ENCODE results near the gene RIC8A.
"Not testable (repeated sequence)": the region's sequence is repeated elsewhere in the genome, so short reads cannot be mapped to it uniquely, and the experiment has no call there.

The RIC8A gene
- 133 to 139 reads per million in 2 donors for total RNA-seq

DNA sequence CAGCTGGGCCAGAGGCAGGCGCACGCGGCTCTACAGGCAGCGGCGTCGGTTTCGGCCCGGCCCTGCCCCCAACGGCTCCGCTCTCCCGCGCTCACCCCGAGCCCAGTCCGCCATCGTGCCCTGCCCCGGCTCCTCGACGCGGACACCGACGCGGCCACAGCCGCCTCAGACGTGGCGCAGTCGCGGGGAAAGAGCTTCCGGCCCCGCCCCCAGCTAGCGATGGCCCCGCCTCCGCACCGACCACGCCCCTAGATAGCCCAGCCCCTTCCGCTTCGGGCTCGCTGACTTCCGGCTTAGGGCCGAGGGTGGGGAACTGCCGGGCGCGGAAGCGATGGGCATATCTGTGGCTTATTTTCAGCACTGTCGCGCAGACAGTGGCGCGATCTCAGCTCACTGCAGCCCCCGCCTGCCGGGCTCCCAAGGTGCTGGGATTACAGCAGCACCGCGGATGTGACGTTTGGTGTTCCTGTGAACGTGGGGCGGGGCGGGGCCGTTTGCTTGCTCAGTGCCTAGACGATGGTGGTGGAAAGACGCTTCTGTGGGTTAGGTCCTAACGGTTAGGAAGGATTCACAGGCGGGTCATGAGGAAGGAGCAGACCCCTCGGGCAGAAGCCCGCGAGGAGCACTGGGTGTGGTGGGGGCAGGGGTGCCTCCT, at the start of gene RIC8A, which contains the start of gene BET1L:
RIC8A (plus strand) TSS at position 501 of the 655 bp plus-strand sequence. CDS start 1,147 bp downstream, outside the sequence.
BET1L (minus strand) TSS at position 192 of the 655 bp plus-strand sequence; CDS start at position 114, 78 bp downstream.
- peak; percentile 94 for DNase-seq

- DNase-seq, result not testable (repeated sequence)
Measured at GRCh38 chr11:180242-180641, 27.3 kb upstream of the RIC8A start.

DNA sequence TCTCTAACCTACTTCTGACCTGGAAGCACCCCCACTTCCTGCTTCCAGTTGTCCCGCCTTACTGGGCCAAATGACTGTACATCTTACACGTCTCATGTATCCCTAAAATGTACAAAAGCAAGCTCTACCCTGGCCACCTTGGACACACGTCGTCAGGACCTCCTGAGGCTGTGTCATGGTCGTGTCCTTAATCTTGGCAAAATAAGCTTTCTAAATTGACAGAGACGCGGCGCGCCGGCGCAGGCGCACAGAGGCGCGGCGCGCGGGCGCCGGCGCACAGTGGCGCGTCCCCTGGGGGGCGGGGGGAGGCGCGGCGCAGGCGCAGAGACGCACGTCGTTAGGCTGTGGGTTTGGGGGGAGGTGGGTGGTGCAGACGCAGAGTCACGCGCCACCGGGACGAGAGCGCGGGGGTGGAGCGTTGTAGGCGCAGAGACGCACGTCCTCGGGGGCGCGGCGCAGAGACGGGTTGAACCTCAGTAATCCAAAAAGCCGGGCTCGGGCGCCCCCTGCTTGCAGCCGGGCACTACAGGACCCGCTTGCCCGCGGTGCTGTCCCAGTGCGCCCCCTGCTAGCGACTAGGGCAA, 18.2 kb upstream of the RIC8A start:
- DNase-seq, result not testable (repeated sequence)

- not testable (repeated sequence) for DNase-seq
Measured at GRCh38 chr11:189843-190311, 17.6 kb upstream of the RIC8A start.

- DNase-seq, result not testable (repeated sequence)
Measured at GRCh38 chr11:190546-190945, 17.0 kb upstream of the RIC8A start.

DNA sequence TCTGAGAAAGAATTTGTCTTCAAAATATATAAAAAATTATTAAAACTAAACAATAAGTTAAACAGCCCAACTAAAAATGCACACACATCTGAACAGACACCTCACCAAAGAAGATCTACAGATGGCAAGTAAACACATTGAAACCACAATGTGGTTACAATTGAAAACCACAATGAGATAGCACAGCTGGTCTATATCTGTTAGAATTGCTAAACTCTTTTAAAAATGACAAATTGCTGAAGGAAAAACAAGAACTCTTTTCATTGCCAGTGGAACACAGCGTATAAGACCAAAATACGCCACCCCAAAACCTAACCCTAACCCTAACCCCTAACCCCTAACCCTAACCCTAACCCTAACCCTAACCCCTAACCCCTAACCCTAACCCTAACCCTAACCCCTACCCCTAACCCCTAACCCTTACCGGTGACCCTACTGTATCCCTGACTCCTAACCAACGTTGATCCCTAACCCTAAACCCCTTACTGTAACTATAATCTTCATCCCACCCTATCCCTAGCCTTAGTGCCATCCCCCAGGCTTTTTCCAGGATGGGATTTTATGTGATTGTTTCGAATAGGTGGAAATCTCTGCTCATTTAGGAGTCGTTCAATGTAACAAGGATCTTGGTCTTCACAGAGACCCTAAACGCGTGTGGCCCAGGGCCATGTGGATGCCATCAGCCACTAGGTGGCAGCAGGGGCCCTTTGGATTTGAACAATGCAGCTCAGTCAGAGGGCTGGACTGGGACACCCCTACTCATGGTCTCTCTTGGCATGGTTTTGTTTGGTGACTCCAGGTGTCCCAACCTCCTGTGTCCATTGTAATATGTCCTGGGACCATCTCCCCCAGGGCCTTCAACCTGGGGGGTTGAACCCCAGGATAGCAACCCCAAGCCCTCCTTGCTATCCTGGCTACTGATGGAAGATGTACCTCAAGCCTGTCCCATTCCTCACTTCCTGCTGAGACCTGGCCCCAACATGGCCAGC, 15.7 kb upstream of the RIC8A start:
- DNase-seq, result not testable (repeated sequence)

DNA sequence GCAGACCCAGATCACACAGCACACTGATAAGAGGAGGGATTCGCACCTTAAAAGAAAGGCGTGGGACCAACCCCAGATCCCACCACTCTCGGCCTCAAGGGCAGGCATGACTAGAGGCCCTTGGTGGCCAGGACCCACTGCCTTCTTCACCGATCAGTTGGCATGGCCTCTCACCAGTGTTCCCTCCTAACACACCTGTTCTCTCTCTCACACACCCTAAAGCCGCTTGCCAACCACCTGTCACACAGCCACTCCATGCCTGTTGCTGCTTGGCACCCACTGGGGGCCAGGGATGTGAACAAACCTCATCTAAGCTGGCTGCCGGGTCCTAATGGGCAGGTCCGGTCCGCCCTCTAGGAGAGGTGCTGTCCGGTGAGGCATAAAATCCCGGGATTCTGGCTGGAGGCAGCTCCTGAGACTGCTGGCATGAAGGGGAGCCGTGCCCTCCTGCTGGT, 14.8 kb upstream of the RIC8A start, which contains the start of gene SCGB1C1:
SCGB1C1 (plus strand) TSS at position 405 of the 455 bp plus-strand sequence; CDS start at position 427, 22 bp downstream.
- not testable (repeated sequence) for DNase-seq

GRCh38 chr11:193481-193880, 14.0 kb upstream of the RIC8A start:
- DNase-seq, result not testable (repeated sequence)

GRCh38 chr11:196786-197731, 10.4 kb upstream of the RIC8A start:
- DNase-seq, result no peak

DNA sequence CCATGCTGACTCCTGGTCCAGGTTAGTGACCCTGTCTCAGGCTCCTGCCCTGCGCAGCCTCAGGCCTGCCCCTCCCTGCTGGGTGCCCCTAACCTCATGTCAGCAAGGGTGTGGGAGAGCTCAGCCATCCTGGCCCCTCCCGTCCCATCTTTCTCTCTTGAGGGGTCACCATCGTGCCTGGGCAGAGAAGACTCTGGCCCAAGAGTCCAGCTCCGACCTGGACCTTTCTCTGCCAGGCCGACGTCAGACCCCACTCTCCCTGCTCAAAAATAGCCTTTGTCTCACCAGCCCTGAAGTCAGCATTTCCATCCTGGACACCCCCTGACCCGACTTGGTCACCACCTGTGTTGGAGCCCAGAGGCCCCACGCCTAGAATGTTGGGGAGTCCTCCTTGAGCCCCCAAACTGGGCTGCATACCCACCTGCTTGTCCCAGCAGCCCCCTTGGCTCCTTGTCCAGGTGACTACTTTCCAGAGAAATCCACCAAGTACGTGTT, 9.7 kb upstream of the RIC8A start:
- DNase-seq, result no peak

GRCh38 chr11:198236-198806, 9.2 kb upstream of the RIC8A start:
- no peak for DNase-seq

DNA sequence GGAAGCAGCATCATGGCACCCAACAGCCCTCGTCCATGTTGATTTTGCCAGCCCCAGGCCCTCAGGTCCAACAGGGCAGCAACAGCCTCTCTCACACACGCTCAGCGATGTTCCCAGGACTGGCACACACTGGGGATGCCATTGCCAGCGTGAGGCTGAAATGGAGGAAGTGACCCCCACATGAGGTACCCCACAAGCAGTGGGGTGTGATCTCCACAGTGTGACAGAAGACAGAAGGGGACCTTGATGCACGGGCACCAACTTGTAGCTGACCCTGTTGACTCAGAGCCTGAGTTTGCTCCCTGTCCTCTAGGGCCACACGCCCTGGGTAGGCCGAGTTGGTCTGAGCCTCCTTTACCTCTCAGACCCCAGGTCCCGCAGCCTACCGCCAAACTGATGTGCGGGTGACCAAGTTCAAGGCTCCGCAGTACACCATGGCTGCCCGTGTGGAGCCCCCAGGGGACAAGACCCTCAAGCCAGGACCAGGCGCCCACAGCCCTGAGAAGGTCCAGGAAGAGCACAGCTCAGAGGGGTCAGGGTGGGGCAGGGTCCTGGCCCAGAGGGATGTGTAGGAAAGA, 8.4 kb upstream of the RIC8A start:
- DNase-seq, result no peak

GRCh38 chr11:199782-200181, 7.7 kb upstream of the RIC8A start:
- DNase-seq, result no peak

GRCh38 chr11:200224-201003, 7.1 kb upstream of the RIC8A start:
- DNase-seq, result no peak

- no peak for DNase-seq
Measured at GRCh38 chr11:201966-202365, 5.5 kb upstream of the RIC8A start.

- no peak for DNase-seq
Measured at GRCh38 chr11:202490-202889, 5.0 kb upstream of the RIC8A start.

GRCh38 chr11:203056-203944, 4.2 kb upstream of the RIC8A start:
- DNase-seq, result no peak

- DNase-seq, result no peak
Measured at GRCh38 chr11:203945-204586, 3.4 kb upstream of the RIC8A start.
